HEK293 (cell line): ENCODE results near the gene ABCC3.

Source experiments
- CTCF ChIA-PET: fragments of 350-600 bp; formaldehyde crosslinking; extraction: SDS; loops from one replicate; lab custom pipeline; 2021; ENCODE audit warnings: antibody characterized with exemption; lab: Yijun Ruan, JAX
- POLR2A ChIA-PET: fragments of 300-600 bp; formaldehyde crosslinking; extraction: SDS; loops from one replicate; lab custom pipeline; 2020; ENCODE audit warnings: antibody characterized with exemption, inconsistent platforms; lab: Yijun Ruan, JAX
- H3K27ac ChIP-seq: fragments of 200-500 bp; sonication (Bioruptor generic); 2 replicates; pipeline ENCODE4 v1.5.1; 2014; ENCODE audit warnings: low read depth, low read length, control low read depth, inconsistent platforms; ENCODE audit errors: extremely low read depth
- H3K36me3 ChIP-seq, 2 experiments: fragments of 200-500 bp in 1 of 2; sonication (Bioruptor generic) in 1 of 2; 1 replicate in 1 of 2; 2 replicates in 1 of 2; pipeline ENCODE4 v1.5.1; 2014 to 2017; ENCODE audit warnings: inconsistent platforms in 2 of 2, low read length in 2 of 2; ENCODE audit not compliant: control insufficient read depth in 2 of 2, insufficient read depth in 1 of 2
- H3K4me1 ChIP-seq: fragments of 200-500 bp; sonication (Bioruptor generic); 2 replicates; pipeline ENCODE4 v1.5.1; 2014; ENCODE audit warnings: mild to moderate bottlenecking, low read length, inconsistent platforms; ENCODE audit not compliant: control insufficient read depth, insufficient read depth
- H3K4me3 ChIP-seq: 2 replicates; pipeline ENCODE4 v1.5.1; 2011; ENCODE audit warnings: low read depth, mild to moderate bottlenecking, control low read depth, low read length, moderate library complexity
- H3K9me3 ChIP-seq: fragments of 200-500 bp; sonication (Bioruptor generic); 2 replicates; pipeline ENCODE4 v1.5.1; 2014; ENCODE audit warnings: low read depth, low read length, inconsistent platforms; ENCODE audit not compliant: control insufficient read depth, insufficient read depth
- BCL11A ChIP-seq: fragments of 450-650 bp; formaldehyde crosslinking; IDR thresholded peaks from 2 replicates; pipeline ENCODE4 v1.5.1; 2016; ENCODE audit warnings: low read depth, missing biosample characterization, missing genetic modification characterization
- EGR2 ChIP-seq: fragments of 450-650 bp; formaldehyde crosslinking; IDR thresholded peaks from 2 replicates; pipeline ENCODE4 v1.5.1; 2016; ENCODE audit warnings: low read depth, missing biosample characterization, missing genetic modification characterization
- IKZF3 ChIP-seq: fragments of 450-650 bp; IDR thresholded peaks from 2 replicates; pipeline ENCODE4 v1.5.0; 2018; ENCODE audit warnings: missing biosample characterization, mild to moderate bottlenecking, missing genetic modification characterization, moderate library complexity
- KLF1 ChIP-seq: fragments of 450-650 bp; formaldehyde crosslinking; IDR thresholded peaks from 2 replicates; pipeline ENCODE4 v1.5.1; 2016; ENCODE audit warnings: missing biosample characterization, missing genetic modification characterization
- OVOL3 ChIP-seq: fragments of 450-650 bp; formaldehyde crosslinking; IDR thresholded peaks from 2 replicates; pipeline ENCODE4 v1.5.1; 2016; ENCODE audit warnings: missing biosample characterization, missing genetic modification characterization
- RBAK ChIP-seq: fragments of 450-650 bp; formaldehyde crosslinking; IDR thresholded peaks from 2 replicates; pipeline ENCODE4 v1.5.1; 2016; ENCODE audit warnings: missing biosample characterization, missing genetic modification characterization
- REST ChIP-seq: fragments of 450-650 bp; formaldehyde crosslinking; IDR thresholded peaks from 2 replicates; pipeline ENCODE4 v1.5.1; 2016; ENCODE audit warnings: missing biosample characterization, missing genetic modification characterization
- TCF7L2 ChIP-seq: IDR thresholded peaks from 2 replicates; pipeline ENCODE4 v1.6.1; 2011; ENCODE audit warnings: low read depth, mild to moderate bottlenecking, inconsistent platforms, low read length, moderate library complexity, borderline replicate concordance
- ZBTB10 ChIP-seq: fragments of 450-650 bp; formaldehyde crosslinking; IDR thresholded peaks from 2 replicates; pipeline ENCODE4 v1.5.1; 2016; ENCODE audit warnings: missing biosample characterization, missing genetic modification characterization
- ZBTB49 ChIP-seq: fragments of 450-650 bp; formaldehyde crosslinking; IDR thresholded peaks from 2 replicates; pipeline ENCODE4 v1.5.1; 2016; ENCODE audit warnings: missing biosample characterization, missing genetic modification characterization, low read depth
- ZNF112 ChIP-seq: fragments of 450-650 bp; formaldehyde crosslinking; IDR thresholded peaks from 2 replicates; pipeline ENCODE4 v1.5.0; 2017; ENCODE audit warnings: missing biosample characterization, missing genetic modification characterization
- ZNF140 ChIP-seq: fragments of 450-650 bp; formaldehyde crosslinking; IDR thresholded peaks from 2 replicates; pipeline ENCODE4 v1.5.1; 2016; ENCODE audit warnings: missing biosample characterization, missing genetic modification characterization
- ZNF157 ChIP-seq: fragments of 450-650 bp; formaldehyde crosslinking; IDR thresholded peaks from 2 replicates; pipeline ENCODE4 v1.5.1; 2016; ENCODE audit warnings: missing biosample characterization, missing genetic modification characterization
- ZNF19 ChIP-seq: fragments of 450-650 bp; formaldehyde crosslinking; IDR thresholded peaks from 2 replicates; pipeline ENCODE4; 2016; ENCODE audit warnings: missing biosample characterization, missing genetic modification characterization, low read depth
- ZNF311 ChIP-seq: fragments of 450-650 bp; formaldehyde crosslinking; IDR thresholded peaks from 2 replicates; pipeline ENCODE4 v1.5.1; 2017; ENCODE audit warnings: missing biosample characterization, missing genetic modification characterization, borderline replicate concordance
- ZNF555 ChIP-seq: fragments of 450-650 bp; formaldehyde crosslinking; conservative IDR thresholded peaks from 2 replicates; pipeline ENCODE4 v1.5.1; 2017; ENCODE audit warnings: missing biosample characterization, mild to moderate bottlenecking, missing genetic modification characterization, inconsistent platforms
- ZNF585B ChIP-seq: fragments of 450-650 bp; formaldehyde crosslinking; IDR thresholded peaks from 2 replicates; pipeline ENCODE4 v1.5.1; 2016; ENCODE audit warnings: missing biosample characterization, missing genetic modification characterization
- ZNF660 ChIP-seq: fragments of 450-650 bp; IDR thresholded peaks from 2 replicates; pipeline ENCODE4 v1.5.1; 2018; ENCODE audit warnings: missing biosample characterization, mild to moderate bottlenecking, missing genetic modification characterization
- ZNF677 ChIP-seq: fragments of 450-650 bp; IDR thresholded peaks from 2 replicates; pipeline ENCODE4 v1.5.0; 2018; ENCODE audit warnings: missing biosample characterization, mild to moderate bottlenecking, missing genetic modification characterization, moderate library complexity
- ZNF843 ChIP-seq: fragments of 450-650 bp; formaldehyde crosslinking; IDR thresholded peaks from 2 replicates; pipeline ENCODE4 v1.5.1; 2016; ENCODE audit warnings: missing biosample characterization, missing genetic modification characterization

ABCC3 gene

GRCh38 chr17:50672831-50673551 lies 38.3 kb downstream of the ABCC3 start:
- CTCF ChIA-PET, result interaction anchor here (1.4 to 1.8 kb wide), 3 partner anchors 8 to 45 kb away, joined by 4 to 9 read pairs (median 4); no protein-coding TSS in a partner anchor
- TF ChIP-seq ZNF585B (tag by site-specific recombination) (no peak), OVOL3 (tag by site-specific recombination) (no peak), REST (no peak), IKZF3 (tag by site-specific recombination) (no peak), ZNF311 (tag by site-specific recombination) (no peak), ZBTB49 (tag by site-specific recombination) (no peak), ZNF140 (no peak), ZNF112 (tag by site-specific recombination) (no peak), ZNF19 (tag by site-specific recombination) (no peak), BCL11A (tag by site-specific recombination) (no peak), ZNF157 (no peak), ZNF660 (no peak), ZNF843 (tag by site-specific recombination) (no peak), RBAK (tag by site-specific recombination) (no peak), ZNF555 (tag by site-specific recombination) (no peak), EGR2 (tag by site-specific recombination) (no peak), TCF7L2 (no peak), ZNF677 (tag by site-specific recombination) (no peak), KLF1 (tag by site-specific recombination) (no peak), ZBTB10 (tag by site-specific recombination) (no peak)
- TF ChIP-seq, all 188 proteins: peak for 0
- no peak overlapping the region for H3K4me3 ChIP-seq
- H3K4me1 ChIP-seq, result no peaks in the 10 kb centered on the region
- H3K27ac ChIP-seq, result no peak overlapping the region
- no peaks in the 10 kb centered on the region for H3K9me3 ChIP-seq
- no peaks in the 10 kb centered on the region for H3K36me3 ChIP-seq
- POLR2A ChIA-PET, result no interaction called here
